Vagina (tissue), 2 donors: ENCODE measurements around the gene FSIP1.

Source experiments
- CTCF ChIP-seq, 3 experiments: fragments of 450-650 bp in 2 of 3; fragments of 200-600 bp in 1 of 3; sonication (generic) in 1 of 3; IDR thresholded peaks; one replicate each; pipeline ENCODE4 v1.5.1; 2017 to 2019; ENCODE audit warnings: antibody characterized with exemption in 3 of 3, mild to moderate bottlenecking in 2 of 3, moderate library complexity in 2 of 3
- POLR2A ChIP-seq, 2 donors: fragments of 450-650 bp; IDR thresholded peaks; one replicate each; pipeline ENCODE4 v1.6.1; 2017; ENCODE audit warnings: antibody characterized with exemption in 2 of 2, mild to moderate bottlenecking in 2 of 2, moderate library complexity in 2 of 2
- POLR2AphosphoS5 ChIP-seq, 2 donors: sonication (generic); formaldehyde crosslinking; IDR thresholded peaks; one replicate each; pipeline ENCODE4 v1.9.0; 2017; ENCODE audit warnings: antibody characterized with exemption in 2 of 2, mild to moderate bottlenecking in 2 of 2, low read depth in 1 of 2; ENCODE audit not compliant: insufficient read depth in 1 of 2

DNA sequence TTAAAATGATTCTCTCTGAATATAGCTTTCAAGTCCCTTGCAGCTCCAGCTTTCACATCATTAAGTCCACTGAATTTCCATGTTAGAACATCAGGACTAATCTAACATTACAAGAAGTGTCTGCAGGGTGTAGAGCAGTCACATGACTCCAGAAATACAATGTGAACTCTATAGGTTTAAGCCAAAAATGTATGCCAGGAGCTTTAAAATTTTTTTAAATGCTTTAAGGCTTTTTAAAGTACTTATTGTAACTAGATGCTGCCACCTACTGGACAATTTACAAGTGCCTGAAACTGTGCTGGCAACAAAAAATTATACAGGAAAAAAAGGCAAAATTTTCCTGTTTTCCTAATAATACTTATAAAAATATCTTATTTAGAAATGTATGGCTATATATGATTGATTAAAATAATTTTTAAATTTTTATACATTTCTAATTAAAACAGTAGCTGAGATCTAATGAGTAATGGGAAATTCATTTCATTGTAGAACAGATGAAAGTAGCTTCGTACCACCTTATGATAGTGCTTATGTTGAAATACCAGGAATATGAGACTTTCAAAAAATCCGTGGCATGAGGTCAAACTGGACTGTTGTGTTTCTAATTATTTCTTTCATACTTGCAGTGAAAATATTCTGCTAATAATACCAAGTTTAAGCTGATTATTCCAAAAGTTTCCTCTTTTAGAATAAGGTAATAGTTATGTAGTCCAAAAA, 25.7 kb downstream of the FSIP1 start:
- peak; percentile 57 to 75 (median 58) for TF ChIP-seq CTCF (IDR thresholded peaks at IDR 0.05)
- no peak for TF ChIP-seq POLR2A (IDR thresholded peaks at IDR 0.05)
- no peak for TF ChIP-seq POLR2AphosphoS5 (IDR thresholded peaks at IDR 0.05; ENCODE audit: insufficient read depth in 1 of 2, low read depth in 1 of 2)
